GM21737 (cell line): ENCODE data around the gene LMX1B.

ENCODE experiments used
- ATAC-seq: cut with Tn5 transposase; IDR thresholded peaks from one replicate; pipeline ENCODE4 v1.9.1; 2021; ENCODE audit warnings: mild to moderate bottlenecking, moderate library complexity; ENCODE audit not compliant: unreplicated experiment

LMX1B gene

DNA sequence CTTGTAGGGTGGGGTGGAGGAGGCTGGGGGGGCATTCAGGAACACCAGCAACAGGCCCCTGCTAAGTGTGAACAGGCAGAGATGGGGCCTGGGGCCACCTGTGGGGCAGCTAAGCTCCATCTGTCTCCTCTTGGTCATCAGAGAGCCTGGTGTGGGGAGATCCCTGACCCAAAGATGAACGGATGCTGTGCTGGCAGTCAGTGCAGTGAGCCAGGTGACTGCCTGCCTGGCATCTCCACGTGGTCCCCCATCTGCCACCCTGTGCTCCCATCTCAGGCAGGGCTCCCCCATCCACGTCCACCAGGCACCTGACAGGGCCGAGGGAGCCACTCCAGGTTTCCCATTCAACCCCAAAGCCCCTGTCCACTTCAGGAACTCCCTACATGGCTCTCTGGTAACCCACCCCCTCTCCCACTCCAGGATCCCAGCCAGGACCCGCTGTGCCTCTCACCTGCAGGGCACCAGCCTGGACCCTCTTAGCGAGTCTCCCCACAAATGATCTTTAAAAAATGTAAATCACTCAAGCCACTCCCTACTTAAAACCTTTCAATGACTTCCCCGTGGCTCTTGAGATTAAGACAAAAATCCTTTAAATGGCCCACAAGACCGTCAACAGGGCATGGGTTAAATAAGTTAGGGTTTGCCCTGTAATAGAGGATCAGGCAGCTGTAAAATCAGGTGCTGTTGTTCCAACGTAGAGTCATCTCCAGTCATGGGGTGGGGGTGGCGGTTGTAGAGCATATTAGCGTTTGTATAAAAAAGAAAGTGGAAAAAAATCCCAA is 60.8 kb downstream of the LMX1B start:
- no peak for ATAC-seq

DNA sequence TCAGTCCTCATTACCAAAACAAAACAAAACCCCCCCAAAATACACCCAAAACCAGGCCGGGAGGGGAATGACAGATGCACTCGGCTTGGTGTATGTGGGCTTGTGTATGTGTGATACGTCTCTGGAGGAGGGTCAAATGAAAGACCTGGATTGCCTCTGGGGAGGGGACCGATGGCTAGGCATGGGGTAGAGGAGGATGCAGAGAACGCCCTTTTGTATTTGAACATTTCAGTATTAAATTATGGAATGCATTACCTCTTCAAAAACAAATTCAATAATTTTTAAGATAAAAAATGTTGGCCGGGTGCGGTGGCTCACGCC is 61.4 kb downstream of the LMX1B start:
- ATAC-seq: no peak

DNA sequence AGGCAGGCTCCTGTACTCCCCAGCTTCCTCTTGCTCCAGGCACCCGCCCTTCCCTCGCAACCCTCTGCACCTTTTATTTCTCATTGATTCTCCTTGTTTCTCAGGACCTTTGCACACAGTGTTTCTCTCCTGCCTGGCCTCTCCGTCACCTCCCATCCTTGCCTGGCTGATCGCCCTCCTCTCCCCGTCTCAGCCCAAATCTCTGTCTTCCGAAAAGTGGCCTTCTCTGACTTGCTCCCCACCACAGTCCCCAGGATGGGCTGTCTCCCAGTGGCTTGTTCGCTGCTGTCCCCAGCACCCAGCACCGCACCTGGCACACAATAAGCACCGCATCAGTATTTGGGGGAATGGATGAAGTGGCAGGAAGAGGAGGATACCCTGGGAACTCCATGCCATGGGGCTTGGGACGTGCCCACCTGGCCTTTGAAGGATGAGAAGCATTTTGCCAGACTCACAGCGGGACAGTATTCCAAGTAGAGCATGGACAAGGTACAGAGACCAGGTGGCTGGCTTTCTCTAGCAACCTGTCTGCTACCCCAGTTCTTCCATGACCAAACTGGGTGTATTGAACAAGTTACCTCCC is 62.5 kb downstream of the LMX1B start:
- no peak for ATAC-seq

DNA sequence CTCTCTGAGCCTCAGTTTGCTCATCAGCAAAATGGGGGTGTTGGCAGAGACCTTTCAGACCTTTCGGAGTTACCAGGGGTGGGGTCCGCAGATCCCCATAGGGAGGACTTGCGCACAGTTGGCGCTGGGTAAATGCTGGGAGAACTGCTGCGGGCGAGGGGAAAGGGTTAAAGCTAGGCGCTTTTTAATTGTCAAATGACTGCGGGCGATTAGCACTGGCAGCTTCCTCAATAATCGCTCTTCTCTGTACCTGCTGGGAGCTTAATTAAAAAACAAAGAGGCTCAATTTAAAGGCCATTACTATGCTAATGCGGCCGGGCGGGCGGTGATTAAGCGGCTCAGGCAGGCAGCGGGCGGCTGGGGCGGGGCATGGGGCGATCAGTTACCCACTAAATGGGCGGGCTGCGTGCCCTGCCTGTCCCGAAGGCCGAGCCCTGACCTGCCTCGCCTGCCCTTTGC is 63.0 kb downstream of the LMX1B start:
- ATAC-seq: no peak

GRCh38 chr9:126677188-126678084 is 63.7 kb downstream of the LMX1B start:
- ATAC-seq: no peak

DNA sequence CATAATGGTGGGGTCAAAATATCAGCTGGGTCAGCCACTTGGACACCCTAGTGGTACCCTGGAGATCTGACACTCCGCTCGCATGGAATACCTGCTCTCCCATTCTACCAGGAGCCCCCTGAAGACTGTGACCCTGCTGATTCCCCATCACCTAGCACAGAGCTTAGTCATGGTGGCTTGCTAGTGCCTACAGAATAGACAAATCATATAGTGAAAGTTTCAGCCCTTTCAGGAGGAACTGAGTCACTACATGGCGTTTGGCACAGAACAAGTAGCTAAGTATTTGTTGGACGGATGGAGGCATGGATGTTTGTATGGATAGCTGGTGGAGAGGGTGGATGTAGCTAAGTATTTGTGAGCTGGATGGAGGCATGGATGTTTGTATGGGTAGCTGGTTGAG is 65.3 kb downstream of the LMX1B start:
- ATAC-seq: no peak

- ATAC-seq: no peak
Observed at GRCh38 chr9:126681336-126681735, 67.6 kb downstream of the LMX1B start.

- ATAC-seq: no peak
Observed at GRCh38 chr9:126682113-126682810, 68.5 kb downstream of the LMX1B start.

GRCh38 chr9:126682928-126683697 is 69.4 kb downstream of the LMX1B start:
- no peak for ATAC-seq

GRCh38 chr9:126683698-126684044 is 69.9 kb downstream of the LMX1B start:
- no peak for ATAC-seq

DNA sequence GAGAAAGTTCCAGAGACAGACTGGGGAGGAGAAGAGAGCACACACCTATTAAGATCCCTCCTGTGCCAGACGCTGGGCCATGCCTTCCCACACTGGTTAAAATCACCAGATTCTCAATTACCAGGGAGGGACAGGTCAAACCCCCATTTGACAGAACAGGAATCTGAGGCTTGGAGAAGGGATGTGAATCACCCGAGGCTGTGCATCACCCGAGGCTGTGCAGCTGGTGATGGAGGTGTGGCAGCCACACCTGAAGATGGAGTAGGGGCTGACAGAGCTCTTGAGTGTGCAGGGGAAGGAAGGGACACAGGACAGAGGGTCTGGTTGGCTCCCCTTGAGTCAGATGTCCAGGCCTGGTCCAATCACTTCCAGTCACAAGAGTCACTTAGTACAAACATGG is 70.6 kb downstream of the LMX1B start:
- no peak for ATAC-seq

GRCh38 chr9:126684965-126685465 is 71.3 kb downstream of the LMX1B start:
- ATAC-seq: no peak

GRCh38 chr9:126687930-126688461 is 74.3 kb downstream of the LMX1B start:
- ATAC-seq: no peak

DNA sequence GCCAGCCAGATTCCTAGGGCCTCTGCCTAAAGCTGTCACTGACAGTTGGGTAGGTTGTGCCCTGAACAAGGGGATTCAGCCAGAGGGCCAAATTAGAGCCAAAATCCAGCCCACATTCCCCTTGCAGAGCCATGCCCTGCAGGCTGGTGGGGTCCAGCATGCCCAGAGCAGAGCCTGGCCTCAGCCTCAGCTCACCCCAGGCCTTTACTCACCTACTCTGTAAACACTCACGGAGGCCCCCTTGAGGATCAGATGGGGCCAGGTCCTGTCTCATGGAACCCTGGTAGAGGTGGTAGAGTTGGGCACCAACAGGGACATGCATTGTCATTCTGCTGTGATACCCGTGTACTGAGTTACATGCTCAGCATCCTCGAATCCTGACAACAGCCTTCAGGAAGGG is 74.9 kb downstream of the LMX1B start:
- no peak for ATAC-seq

- ATAC-seq: no peak
Observed at GRCh38 chr9:126689027-126689825, 75.5 kb downstream of the LMX1B start.

- no peak for ATAC-seq
Observed at GRCh38 chr9:126690431-126691051, 76.8 kb downstream of the LMX1B start.

DNA sequence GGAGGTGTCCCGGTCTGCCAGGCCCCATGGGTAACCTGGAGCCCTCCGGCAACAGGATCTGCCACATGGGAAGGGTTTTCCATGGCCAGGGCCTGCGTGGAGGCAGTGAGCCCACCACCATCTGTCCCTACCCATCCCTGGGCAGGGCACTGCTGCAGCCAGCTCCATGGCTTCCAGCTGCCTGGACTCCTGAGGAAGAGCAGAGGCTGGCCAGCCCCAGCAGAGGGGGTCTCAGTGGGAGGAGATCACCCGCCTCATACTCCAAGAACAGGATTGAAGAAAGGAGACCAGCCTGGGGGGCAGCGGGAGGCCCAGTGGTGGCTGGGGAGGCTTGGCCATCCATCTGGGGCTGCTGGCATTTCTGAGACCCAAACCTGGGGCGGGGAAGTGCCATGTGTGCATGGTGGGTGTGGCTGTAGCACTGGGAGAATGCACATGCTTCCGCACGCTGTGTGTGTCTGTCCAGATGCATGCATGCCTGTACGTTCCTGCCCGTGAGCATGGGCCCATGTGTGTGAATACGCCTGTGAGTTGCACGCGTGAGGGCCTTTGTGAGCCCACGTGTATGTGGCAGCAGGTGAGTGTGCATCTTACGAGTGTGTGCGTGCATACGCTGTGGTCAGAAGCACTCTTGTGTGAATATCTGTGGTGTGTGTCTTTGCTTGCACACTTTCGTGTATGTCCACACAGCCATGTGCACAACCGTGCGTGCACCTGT is 78.5 kb downstream of the LMX1B start:
- ATAC-seq: no peak

DNA sequence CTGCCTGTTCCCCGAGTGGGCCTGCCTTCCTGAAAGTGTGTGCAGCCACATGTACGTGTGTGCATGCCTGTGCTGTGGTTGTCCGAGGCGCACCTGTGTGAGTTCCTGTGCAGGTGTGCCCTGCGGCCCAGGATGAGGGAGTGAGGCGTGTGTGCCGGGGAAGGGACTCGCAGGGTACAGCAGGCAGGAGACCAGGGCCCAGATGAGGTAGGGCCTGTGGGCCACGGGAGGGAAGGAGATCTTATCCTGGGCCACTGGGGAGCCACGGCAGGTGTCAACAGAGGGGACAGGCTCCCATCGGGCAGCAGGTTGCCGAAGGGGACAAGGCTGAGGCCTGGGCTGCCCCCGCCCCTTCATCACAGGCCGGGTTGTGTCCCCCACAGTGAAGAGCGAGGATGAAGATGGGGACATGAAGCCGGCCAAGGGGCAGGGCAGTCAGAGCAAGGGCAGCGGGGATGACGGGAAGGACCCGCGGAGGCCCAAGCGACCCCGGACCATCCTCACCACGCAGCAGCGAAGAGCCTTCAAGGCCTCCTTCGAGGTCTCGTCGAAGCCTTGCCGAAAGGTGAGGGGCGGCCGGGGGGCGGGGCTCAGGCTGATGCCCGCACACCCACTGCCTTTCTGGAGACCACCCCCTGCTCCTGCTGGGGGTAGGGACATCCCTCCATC is 79.2 kb downstream of the LMX1B start:
- ATAC-seq: no peak
